ENCODE data around the gene ERCC2.

DNA sequence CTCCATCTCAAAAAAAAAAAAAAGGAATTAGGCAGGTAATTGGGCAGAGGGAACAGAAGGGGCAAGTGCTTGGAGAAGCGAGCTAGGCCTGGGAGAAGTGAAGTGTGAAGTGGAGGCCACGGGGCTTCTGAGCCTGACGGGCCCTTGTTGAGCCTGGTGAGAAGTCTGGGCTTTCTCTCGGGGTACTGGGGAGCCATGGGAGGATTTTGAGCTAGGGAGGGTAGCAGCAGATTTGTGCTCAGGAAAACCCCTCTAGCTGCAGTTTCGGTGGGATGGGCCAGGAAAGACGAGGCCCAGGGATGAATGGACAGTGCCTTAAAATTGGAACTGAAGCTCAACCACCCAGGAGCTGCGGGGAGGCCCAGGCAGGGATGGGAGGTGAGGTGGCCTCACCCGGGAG is 44.1 kb upstream of the ERCC2 start:
- TF ChIP-seq, protein P1, sequence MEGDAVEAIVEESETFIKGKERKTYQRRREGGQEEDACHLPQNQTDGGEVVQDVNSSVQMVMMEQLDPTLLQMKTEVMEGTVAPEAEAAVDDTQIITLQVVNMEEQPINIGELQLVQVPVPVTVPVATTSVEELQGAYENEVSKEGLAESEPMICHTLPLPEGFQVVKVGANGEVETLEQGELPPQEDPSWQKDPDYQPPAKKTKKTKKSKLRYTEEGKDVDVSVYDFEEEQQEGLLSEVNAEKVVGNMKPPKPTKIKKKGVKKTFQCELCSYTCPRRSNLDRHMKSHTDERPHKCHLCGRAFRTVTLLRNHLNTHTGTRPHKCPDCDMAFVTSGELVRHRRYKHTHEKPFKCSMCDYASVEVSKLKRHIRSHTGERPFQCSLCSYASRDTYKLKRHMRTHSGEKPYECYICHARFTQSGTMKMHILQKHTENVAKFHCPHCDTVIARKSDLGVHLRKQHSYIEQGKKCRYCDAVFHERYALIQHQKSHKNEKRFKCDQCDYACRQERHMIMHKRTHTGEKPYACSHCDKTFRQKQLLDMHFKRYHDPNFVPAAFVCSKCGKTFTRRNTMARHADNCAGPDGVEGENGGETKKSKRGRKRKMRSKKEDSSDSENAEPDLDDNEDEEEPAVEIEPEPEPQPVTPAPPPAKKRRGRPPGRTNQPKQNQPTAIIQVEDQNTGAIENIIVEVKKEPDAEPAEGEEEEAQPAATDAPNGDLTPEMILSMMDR (optimal IDR thresholded peaks at IDR 0.05 in 1 of 3, IDR thresholded peaks at IDR 0.05 in 1 of 3, conservative IDR thresholded peaks at IDR 0.05 in 1 of 3; ENCODE audit: extremely low read depth in 1 of 3, insufficient read depth in 2 of 3, low read length in 3 of 3) = no peak
- no peak for TF ChIP-seq EZH2 (IDR thresholded peaks at IDR 0.05; ENCODE audit: low read length)

All from keratinocyte (primary cell).